HG03342 (cell line): ENCODE measurements around the gene DNASE2B.
"Not testable (repeated sequence)": the region's sequence is repeated elsewhere in the genome, so short reads cannot be mapped to it uniquely, and the experiment has no call there.

Experiments used
- ATAC-seq: cut with Tn5 transposase; IDR thresholded peaks from one replicate; pipeline ENCODE4 v1.9.1; 2021; ENCODE audit warnings: mild to moderate bottlenecking, moderate library complexity; ENCODE audit not compliant: unreplicated experiment

Gene DNASE2B

GRCh38 chr1:84442747-84443646 lies 44.7 kb downstream of the DNASE2B start:
- not testable (repeated sequence) for ATAC-seq

GRCh38 chr1:84448704-84449103 lies 50.4 kb downstream of the DNASE2B start:
- ATAC-seq = not testable (repeated sequence)

DNA sequence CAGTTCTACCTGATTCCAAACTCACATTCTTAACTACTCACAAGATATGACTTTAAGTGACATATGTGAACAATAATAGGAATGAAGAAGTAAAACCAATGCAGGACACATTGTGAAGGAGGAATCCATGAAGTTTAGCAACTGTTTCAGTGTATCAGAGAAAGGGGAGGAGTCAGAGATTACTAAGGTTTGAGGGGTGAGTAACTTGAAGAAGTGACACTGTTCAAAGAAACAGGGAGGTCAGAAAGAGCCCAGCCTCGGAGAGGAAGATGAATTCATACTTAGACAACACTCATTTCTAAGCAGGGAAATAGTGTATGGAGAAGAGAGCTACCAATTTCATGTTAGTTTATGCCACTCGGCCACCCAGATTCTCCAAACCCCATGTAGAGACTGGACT lies 52.6 kb downstream of the DNASE2B start:
- ATAC-seq = no peak

DNA sequence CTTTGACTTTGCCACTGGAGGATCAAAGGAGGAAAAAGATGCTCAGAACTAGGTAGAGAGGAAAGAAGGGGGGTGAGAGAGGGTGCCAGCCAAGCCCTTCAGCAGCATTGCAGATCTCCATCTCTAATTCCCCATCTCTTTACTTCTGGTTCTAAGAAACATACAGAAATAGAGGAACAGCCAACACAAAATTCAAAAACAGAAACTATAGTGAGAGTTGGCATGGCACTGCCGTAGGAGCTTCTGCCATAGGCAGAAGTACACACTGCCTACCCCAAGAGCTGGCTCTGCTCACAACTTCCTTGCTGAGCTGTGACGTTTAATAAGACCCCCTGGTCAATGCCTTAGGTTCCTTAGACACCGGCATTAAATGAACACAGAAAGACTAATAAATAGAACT lies 54.2 kb downstream of the DNASE2B start:
- ATAC-seq = no peak

GRCh38 chr1:84462118-84462517 lies 63.8 kb downstream of the DNASE2B start:
- no peak for ATAC-seq
